Loucy (cell line): Measurements from ENCODE around the gene RBMS2.

Source experiments
- H2AFZ ChIP-seq: fragments of 200-600 bp; sonication (generic); 2 replicates; pipeline ENCODE4 v1.6.0; 2016; ENCODE audit warnings: antibody characterized with exemption, mild to moderate bottlenecking, low read length, moderate library complexity
- H3F3A ChIP-seq: fragments of 200-600 bp; 2 replicates; pipeline ENCODE4 v1.6.0; 2016; ENCODE audit warnings: antibody characterized with exemption, low read depth, mild to moderate bottlenecking
- H3K27me3 ChIP-seq: fragments of 200-600 bp; sonication (generic); 2 replicates; pipeline ENCODE4 v1.6.1; 2014; ENCODE audit warnings: low read length, mild to moderate bottlenecking; ENCODE audit not compliant: insufficient read depth, poor library complexity, severe bottlenecking
- H3K36me3 ChIP-seq: fragments of 200-600 bp; sonication (generic); 2 replicates; pipeline ENCODE4 v1.6.1; 2016; ENCODE audit warnings: low read length; ENCODE audit not compliant: insufficient read depth
- H3K4me1 ChIP-seq: fragments of 200-600 bp; sonication (generic); 2 replicates; pipeline ENCODE4 v1.5.1; 2014; ENCODE audit warnings: low read length, mild to moderate bottlenecking; ENCODE audit not compliant: insufficient read depth, poor library complexity, severe bottlenecking
- H3K4me2 ChIP-seq: fragments of 200-600 bp; sonication (generic); 2 replicates; pipeline ENCODE4 v1.6.0; 2014; ENCODE audit warnings: antibody characterized with exemption, low read length, low read depth, mild to moderate bottlenecking; ENCODE audit not compliant: poor library complexity, severe bottlenecking
- H3K4me3 ChIP-seq: fragments of 200-600 bp; sonication (generic); 2 replicates; pipeline ENCODE4 v1.5.1; 2014; ENCODE audit warnings: low read length, mild to moderate bottlenecking, mixed read lengths; ENCODE audit not compliant: poor library complexity, severe bottlenecking
- H3K79me2 ChIP-seq: fragments of 200-600 bp; sonication (generic); 2 replicates; pipeline ENCODE4 v1.6.1; 2014; ENCODE audit warnings: low read length; ENCODE audit not compliant: insufficient read depth
- H3K9ac ChIP-seq: fragments of 200-600 bp; sonication (generic); 2 replicates; pipeline ENCODE4 v1.6.0; 2014; ENCODE audit warnings: mild to moderate bottlenecking, low read depth, low read length, moderate library complexity; ENCODE audit not compliant: poor library complexity, severe bottlenecking
- H3K9me2 ChIP-seq: fragments of 200-600 bp; sonication (generic); replicated peaks from 2 replicates; pipeline ENCODE4 v1.6.1; 2016; ENCODE audit warnings: low read depth, low read length, mixed read lengths
- H3K9me3 ChIP-seq: fragments of 200-600 bp; sonication (generic); 2 replicates; pipeline ENCODE4 v1.6.1; 2014; ENCODE audit warnings: mild to moderate bottlenecking, antibody characterized with exemption, low read length, low read depth; ENCODE audit not compliant: insufficient read depth
- H4K20me1 ChIP-seq: fragments of 200-600 bp; sonication (generic); 2 replicates; pipeline ENCODE4 v1.6.0; 2014; ENCODE audit warnings: antibody characterized with exemption, low read length, mild to moderate bottlenecking; ENCODE audit not compliant: insufficient read depth, poor library complexity, severe bottlenecking
- EZH2phosphoT487 ChIP-seq: fragments of 200-600 bp; IDR thresholded peaks from 2 replicates; pipeline ENCODE4 v1.6.1; 2018; ENCODE audit warnings: antibody characterized with exemption, mild to moderate bottlenecking, moderate library complexity, borderline replicate concordance
- TF ChIP-seq, protein P1 (sequence below): fragments of 200-600 bp; sonication (generic); conservative IDR thresholded peaks from 2 replicates; pipeline ENCODE4 v1.5.1; 2014; ENCODE audit warnings: mild to moderate bottlenecking, antibody characterized with exemption, low read length

RBMS2 gene

DNA sequence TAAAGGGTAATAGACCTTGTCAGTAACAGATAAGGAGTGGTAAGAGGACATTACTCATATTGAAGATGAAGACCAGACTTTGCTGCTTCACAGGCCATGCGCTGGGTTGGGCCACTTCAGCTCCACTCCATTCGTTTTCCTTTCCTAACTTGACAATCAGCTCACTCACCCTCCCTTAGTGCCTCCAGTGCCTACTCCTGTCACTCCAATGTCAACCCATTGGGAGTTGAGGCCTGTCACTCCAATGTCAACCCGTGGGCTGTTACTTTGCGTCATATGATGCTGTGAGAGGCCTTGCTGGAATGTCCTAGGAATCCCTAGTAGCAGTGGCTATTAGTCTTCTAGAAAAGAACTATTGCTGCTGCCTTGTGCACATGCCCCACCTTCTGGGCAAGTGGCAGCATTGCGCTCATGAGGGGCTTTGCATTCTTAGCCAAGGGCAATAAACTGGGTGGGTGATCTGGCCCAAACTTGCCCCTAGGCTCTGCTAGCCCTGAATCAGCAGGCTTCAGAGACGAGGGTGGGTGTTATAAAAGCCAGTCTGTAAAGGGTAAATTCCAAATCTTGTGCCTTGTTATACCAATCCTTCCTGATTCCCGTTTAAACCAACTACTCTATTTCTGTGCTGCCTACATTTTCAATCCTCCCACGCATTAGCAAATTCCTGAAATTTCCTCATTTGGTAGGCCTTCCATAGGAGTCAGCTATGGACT, 72.4 kb downstream of the RBMS2 start:
- Histone ChIP-seq H3K36me3 (peaks cover 19% of the 10 kb centered on the region; the same call in 1 of the 2 replicates), H3K4me3 (no peak overlapping the region), H2AFZ (no peak overlapping the region), H3K9ac (no peak overlapping the region), H3K4me1 (no peaks in the 10 kb centered on the region), H3K27me3 (no peaks in the 10 kb centered on the region), H4K20me1 (no peaks in the 10 kb centered on the region), H3K79me2 (no peaks in the 10 kb centered on the region), H3F3A (no peaks in the 10 kb centered on the region), H3K4me2 (no peak overlapping the region), H3K9me2 (no peaks in the 10 kb centered on the region), H3K9me3 (no peaks in the 10 kb centered on the region)
- TF ChIP-seq, protein P1, sequence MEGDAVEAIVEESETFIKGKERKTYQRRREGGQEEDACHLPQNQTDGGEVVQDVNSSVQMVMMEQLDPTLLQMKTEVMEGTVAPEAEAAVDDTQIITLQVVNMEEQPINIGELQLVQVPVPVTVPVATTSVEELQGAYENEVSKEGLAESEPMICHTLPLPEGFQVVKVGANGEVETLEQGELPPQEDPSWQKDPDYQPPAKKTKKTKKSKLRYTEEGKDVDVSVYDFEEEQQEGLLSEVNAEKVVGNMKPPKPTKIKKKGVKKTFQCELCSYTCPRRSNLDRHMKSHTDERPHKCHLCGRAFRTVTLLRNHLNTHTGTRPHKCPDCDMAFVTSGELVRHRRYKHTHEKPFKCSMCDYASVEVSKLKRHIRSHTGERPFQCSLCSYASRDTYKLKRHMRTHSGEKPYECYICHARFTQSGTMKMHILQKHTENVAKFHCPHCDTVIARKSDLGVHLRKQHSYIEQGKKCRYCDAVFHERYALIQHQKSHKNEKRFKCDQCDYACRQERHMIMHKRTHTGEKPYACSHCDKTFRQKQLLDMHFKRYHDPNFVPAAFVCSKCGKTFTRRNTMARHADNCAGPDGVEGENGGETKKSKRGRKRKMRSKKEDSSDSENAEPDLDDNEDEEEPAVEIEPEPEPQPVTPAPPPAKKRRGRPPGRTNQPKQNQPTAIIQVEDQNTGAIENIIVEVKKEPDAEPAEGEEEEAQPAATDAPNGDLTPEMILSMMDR, result peak; percentile 98
- no peak for TF ChIP-seq EZH2phosphoT487

DNA sequence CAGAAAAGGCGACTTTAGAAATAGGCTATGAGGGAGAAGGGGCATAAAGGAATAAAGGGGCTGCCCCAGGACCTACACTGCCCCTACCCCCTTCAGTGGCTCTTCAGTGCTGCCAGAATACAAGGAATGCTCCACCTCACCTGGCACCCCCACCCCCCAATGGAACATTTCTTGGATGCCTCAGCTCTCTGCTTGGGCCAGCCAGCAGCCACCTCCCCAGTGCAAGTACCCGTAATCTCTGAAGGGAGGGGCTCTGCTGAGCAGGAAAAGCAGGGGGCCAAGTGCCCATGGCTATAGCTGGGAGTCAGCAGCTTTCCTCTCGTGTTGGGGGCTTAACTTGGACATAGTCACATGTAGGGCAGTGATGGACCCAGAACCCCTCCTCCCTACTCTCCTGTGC, 75.2 kb downstream of the RBMS2 start:
- no peaks in the 10 kb centered on the region for H3F3A ChIP-seq
- no peak overlapping the region for H2AFZ ChIP-seq
- no peaks in the 10 kb centered on the region for H3K4me1 ChIP-seq
- no peaks in the 10 kb centered on the region for H3K9me2 ChIP-seq
- no peaks in the 10 kb centered on the region for H3K9me3 ChIP-seq
- no peaks in the 10 kb centered on the region for H3K27me3 ChIP-seq
- H3K9ac ChIP-seq, result no peak overlapping the region
- no peak overlapping the region for H3K4me3 ChIP-seq
- H3K4me2 ChIP-seq, result no peak overlapping the region
- H3K36me3 ChIP-seq, result peaks cover 47% of the 10 kb centered on the region
- no peak for TF ChIP-seq EZH2phosphoT487
- TF ChIP-seq, protein P1, result no peak
- no peaks in the 10 kb centered on the region for H3K79me2 ChIP-seq
- H4K20me1 ChIP-seq, result no peaks in the 10 kb centered on the region

- no peak overlapping the region for H3K4me3 ChIP-seq
- H3K9me3 ChIP-seq, result no peaks in the 10 kb centered on the region
- no peaks in the 10 kb centered on the region for H3K9me2 ChIP-seq
- H3K4me2 ChIP-seq, result no peak overlapping the region
- H2AFZ ChIP-seq, result no peak overlapping the region
- no peaks in the 10 kb centered on the region for H3F3A ChIP-seq
- H3K9ac ChIP-seq, result no peak overlapping the region
- peaks cover 68% of the 10 kb centered on the region for H3K36me3 ChIP-seq
- H3K27me3 ChIP-seq, result no peaks in the 10 kb centered on the region
- no peaks in the 10 kb centered on the region for H3K4me1 ChIP-seq
- no peak for TF ChIP-seq EZH2phosphoT487
- TF ChIP-seq, protein P1, result no peak
- no peaks in the 10 kb centered on the region for H3K79me2 ChIP-seq
- no peaks in the 10 kb centered on the region for H4K20me1 ChIP-seq
Observed at GRCh38 chr12:56599041-56599440, 77.4 kb downstream of the RBMS2 start.
